HG02642 (cell line): Measurements from ENCODE around the gene BAG1.
A peak's percentile ranks its signal among the peaks of the same experiment; 100 is the strongest.

ENCODE experiments used
- ATAC-seq: cut with Tn5 transposase; IDR thresholded peaks from one replicate; pipeline ENCODE4 v1.9.1; 2021; ENCODE audit warnings: mild to moderate bottlenecking; ENCODE audit not compliant: unreplicated experiment, poor library complexity

Gene BAG1

GRCh38 chr9:33277484-33277883, 13.0 kb upstream of the BAG1 start:
- no peak for ATAC-seq

- ATAC-seq: no peak
Measured at GRCh38 chr9:33273972-33274328, 9.4 kb upstream of the BAG1 start.

- ATAC-seq: no peak
Measured at GRCh38 chr9:33273266-33273971, 8.9 kb upstream of the BAG1 start.

- no peak for ATAC-seq
Measured at GRCh38 chr9:33272061-33272460, 7.6 kb upstream of the BAG1 start.

GRCh38 chr9:33270146-33270545, 5.6 kb upstream of the BAG1 start:
- ATAC-seq: no peak

GRCh38 chr9:33267151-33267767, 2.8 kb upstream of the BAG1 start:
- ATAC-seq: no peak

- no peak for ATAC-seq
Measured at GRCh38 chr9:33265211-33265865, 830 bp upstream of the BAG1 start.

GRCh38 chr9:33264003-33264472, 470 bp downstream of the BAG1 start:
- ATAC-seq: peak; percentile 43

- peak; percentile 4 for ATAC-seq
Measured at GRCh38 chr9:33263131-33264002, 1.1 kb downstream of the BAG1 start.

GRCh38 chr9:33260372-33260771, 4.1 kb downstream of the BAG1 start:
- no peak for ATAC-seq

GRCh38 chr9:33257276-33257675, 7.2 kb downstream of the BAG1 start:
- no peak for ATAC-seq

- no peak for ATAC-seq
Measured at GRCh38 chr9:33256236-33256635, 8.3 kb downstream of the BAG1 start.

GRCh38 chr9:33255471-33255870, 9.0 kb downstream of the BAG1 start:
- ATAC-seq: no peak

- no peak for ATAC-seq
Measured at GRCh38 chr9:33255014-33255413, 9.5 kb downstream of the BAG1 start.

- no peak for ATAC-seq
Measured at GRCh38 chr9:33254211-33254610, 10.3 kb downstream of the BAG1 start.

- no peak for ATAC-seq
Measured at GRCh38 chr9:33250458-33250995, 14.0 kb downstream of the BAG1 start.

GRCh38 chr9:33249983-33250382, 14.5 kb downstream of the BAG1 start:
- no peak for ATAC-seq

GRCh38 chr9:33249087-33249658, 15.3 kb downstream of the BAG1 start:
- peak; percentile 60 for ATAC-seq

GRCh38 chr9:33248606-33249005, 15.9 kb downstream of the BAG1 start:
- peak; percentile 9 for ATAC-seq

GRCh38 chr9:33246269-33246860, 18.1 kb downstream of the BAG1 start:
- ATAC-seq: no peak
